Erythroblast (primary cell): Measurements from ENCODE around the gene SYDE1.

Experiments used
- GATA1 ChIP-seq: IDR thresholded peaks from 2 replicates; pipeline ENCODE4 v1.6.1; 2011; ENCODE audit warnings: low read depth, mild to moderate bottlenecking, control low read depth, low read length, moderate library complexity
- POLR2A ChIP-seq: IDR thresholded peaks from 2 replicates; pipeline ENCODE4 v1.6.1; 2011; ENCODE audit warnings: mild to moderate bottlenecking, low read length

- TF ChIP-seq POLR2A, result no peak
- TF ChIP-seq GATA1, result no peak
Measured at GRCh38 chr19:15115762-15116615, 8.8 kb downstream of the SYDE1 start.
